ENCODE measurements around the gene PPP2R5D.

DNA sequence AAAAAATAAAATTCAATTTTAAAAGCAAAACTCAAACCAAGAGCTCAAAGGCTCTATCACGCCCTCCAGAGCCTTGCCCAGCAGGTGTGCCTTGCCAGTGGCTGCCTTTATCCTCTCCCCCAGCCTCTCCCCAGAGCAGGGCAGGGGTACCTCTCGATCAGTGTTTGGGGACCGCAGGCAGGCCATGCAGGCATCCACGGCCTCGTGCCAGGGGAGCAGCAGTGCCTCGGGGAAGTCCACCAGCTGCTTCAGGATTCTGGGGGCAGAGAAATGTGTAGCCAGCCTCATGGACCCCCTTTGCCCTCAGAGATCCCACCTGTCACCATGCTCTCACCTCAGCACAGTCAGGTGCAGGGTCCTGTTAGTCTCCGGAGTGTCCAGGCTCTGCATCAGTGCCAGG is 63.6 kb downstream of the PPP2R5D start:
- TF ChIP-seq, protein P1, sequence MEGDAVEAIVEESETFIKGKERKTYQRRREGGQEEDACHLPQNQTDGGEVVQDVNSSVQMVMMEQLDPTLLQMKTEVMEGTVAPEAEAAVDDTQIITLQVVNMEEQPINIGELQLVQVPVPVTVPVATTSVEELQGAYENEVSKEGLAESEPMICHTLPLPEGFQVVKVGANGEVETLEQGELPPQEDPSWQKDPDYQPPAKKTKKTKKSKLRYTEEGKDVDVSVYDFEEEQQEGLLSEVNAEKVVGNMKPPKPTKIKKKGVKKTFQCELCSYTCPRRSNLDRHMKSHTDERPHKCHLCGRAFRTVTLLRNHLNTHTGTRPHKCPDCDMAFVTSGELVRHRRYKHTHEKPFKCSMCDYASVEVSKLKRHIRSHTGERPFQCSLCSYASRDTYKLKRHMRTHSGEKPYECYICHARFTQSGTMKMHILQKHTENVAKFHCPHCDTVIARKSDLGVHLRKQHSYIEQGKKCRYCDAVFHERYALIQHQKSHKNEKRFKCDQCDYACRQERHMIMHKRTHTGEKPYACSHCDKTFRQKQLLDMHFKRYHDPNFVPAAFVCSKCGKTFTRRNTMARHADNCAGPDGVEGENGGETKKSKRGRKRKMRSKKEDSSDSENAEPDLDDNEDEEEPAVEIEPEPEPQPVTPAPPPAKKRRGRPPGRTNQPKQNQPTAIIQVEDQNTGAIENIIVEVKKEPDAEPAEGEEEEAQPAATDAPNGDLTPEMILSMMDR (conservative IDR thresholded peaks at IDR 0.05; ENCODE audit: low read depth, low read length) = no peak
- TF ChIP-seq, protein P2, sequence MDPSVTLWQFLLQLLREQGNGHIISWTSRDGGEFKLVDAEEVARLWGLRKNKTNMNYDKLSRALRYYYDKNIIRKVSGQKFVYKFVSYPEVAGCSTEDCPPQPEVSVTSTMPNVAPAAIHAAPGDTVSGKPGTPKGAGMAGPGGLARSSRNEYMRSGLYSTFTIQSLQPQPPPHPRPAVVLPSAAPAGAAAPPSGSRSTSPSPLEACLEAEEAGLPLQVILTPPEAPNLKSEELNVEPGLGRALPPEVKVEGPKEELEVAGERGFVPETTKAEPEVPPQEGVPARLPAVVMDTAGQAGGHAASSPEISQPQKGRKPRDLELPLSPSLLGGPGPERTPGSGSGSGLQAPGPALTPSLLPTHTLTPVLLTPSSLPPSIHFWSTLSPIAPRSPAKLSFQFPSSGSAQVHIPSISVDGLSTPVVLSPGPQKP (IDR thresholded peaks at IDR 0.05; ENCODE audit: borderline replicate concordance, low read depth, low read length) = no peak

Measured in IMR-90 (cell line).